ENCODE measurements around the gene ULK2. TPM values are rescaled to one million over a fixed set of nuclear protein-coding genes. Genes with fewer than 3 reads are reported as not detected.
"Not testable (repeated sequence)": the region's sequence is repeated elsewhere in the genome, so short reads cannot be mapped to it uniquely, and the experiment has no call there.

Gene ULK2
- total RNA-seq = 5.8 TPM

GRCh38 chr17:19867329-19868078, at the start of gene ULK2:
ULK2 (minus strand) TSS chr17:19867936; CDS start chr17:19867417, 519 bp downstream.
- DNase-seq (ENCODE audit: low spot score) (peak; percentile 57), ATAC-seq (peak; percentile 83)

DNA sequence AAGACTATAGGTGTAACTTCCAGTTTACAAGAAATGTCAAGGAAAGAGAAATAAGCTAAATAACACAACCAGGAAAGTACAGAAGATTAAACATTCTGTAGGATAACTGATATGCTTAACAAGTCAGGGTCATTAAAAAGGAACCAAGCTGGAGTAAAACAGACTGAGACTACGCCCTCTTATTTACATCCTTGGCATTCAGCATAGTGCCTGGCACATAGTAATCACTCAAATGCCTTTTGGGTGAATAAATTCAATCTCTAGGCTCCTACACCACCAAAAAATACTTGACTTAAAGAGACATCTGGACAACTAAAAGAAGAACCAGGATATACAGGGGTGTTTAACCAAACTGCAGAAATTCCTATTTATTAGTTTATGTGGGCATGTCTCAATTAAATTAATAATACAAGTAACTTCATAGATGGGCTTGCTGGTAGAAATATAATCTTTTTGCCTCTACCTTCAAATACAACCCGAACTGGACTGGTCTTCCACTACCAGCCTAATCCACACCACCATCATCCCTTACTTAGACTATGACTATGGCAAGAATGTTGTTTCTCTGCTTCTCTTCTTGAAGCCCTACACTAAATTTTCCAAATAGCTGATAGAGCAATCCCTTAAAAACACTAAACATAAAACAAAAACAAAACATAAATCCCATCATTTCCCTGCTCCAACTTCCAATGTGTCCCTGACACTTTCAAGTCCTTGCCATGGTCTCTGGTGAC, 47.7 kb upstream of the ULK2 start:
- no peak for ATAC-seq
- no peak for DNase-seq (ENCODE audit: low spot score)

DNA sequence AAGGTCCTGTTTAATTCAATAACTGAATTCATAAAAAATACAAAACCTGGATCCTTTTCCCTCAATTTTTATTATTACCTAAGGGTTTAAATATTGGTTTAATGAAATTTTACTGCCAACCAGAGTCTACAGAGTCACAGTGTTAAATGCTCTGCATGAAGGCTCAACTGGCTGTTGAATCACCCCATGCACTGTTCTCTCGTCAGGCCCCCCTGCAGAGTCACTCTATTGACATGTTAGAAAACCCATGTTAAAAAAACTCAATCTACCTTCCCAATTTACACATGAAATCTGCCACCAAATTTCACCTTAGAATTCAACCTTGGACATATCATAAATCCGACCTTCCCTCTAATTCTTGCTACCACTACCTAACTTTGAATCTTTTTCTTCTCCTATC, 43.3 kb upstream of the ULK2 start:
- DNase-seq (ENCODE audit: low spot score) = no peak
- ATAC-seq = no peak

DNA sequence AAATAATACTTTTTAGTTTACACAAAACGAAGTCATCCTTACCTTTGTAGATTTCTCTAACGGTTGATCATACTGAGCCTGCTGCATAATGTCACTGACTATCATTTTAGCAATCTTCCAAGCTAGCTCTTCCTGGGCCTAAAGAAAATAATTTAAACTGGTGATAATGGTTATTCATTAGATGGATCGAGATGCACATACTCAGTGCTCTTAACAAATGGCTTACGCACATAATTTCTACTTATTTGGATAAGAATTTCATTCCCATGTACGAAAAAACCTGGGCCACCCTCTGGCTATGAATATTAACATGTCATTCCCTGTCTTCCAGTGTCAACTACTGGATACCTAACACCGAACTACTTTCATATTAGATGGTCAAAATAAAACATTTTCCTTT, 41.4 kb upstream of the ULK2 start:
- ATAC-seq (no peak), DNase-seq (ENCODE audit: low spot score) (no peak)

- no peak for DNase-seq (ENCODE audit: low spot score)
- ATAC-seq = peak; percentile 9
Measured at GRCh38 chr17:19905502-19905901, 37.8 kb upstream of the ULK2 start.

DNA sequence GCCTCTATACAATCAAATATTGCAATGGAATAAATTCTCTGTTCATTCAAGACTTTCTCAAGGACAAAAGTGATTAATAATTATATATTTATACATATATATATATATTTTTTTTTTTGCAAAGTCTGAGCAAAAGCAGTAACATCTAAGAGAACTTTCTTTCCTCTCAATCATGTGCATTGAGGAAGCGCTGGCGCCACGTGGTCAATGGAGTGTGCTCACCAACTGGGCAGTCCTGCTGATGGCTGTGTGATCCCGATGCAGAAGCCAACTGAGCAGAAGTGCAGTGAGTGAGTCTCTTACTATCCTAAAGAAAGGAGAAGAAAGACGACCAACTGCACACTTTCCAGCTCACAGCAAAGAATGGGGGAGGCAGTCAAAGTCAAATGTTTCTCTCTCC, 37.2 kb upstream of the ULK2 start:
- DNase-seq (ENCODE audit: low spot score) (peak; percentile 52), ATAC-seq (peak; percentile 53)

DNA sequence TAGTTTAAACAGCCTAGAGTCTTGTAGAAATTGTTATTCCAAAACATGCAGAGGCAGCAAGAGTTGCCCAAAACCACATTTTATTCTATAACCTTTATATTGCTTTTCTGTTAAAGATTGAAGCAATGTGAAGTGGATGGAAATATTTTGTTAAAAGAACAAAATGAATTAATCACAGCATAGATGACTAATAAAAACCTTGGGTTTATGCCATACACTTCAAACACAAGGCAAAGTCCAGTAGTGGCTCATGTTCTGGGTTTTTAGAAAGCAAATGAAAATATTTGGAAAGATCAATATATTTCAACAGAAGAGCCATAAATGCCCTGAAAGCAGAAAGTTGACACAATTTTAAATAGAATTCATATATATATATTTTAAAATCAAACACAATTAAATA, 36.7 kb upstream of the ULK2 start:
- ATAC-seq (peak; percentile 19), DNase-seq (ENCODE audit: low spot score) (no peak)

DNA sequence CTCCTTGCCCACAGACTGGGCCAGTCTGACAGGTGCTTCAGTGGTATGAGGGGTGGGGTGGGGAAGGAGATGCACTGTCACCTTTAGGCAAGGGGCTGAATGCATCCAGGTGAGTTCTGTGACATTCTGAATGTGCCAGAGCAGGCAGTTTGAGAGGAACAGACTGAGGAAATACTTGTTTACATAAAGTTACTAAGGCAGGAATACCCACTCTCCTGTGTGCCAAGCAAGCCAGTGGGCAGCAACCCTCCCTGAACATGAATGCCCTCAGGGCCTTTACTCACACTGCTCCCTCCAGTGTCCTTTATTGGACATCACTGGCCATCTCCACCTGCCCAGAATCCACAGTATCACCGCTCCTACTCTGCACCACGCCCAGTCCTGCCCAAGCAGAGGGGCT, 33.1 kb upstream of the ULK2 start:
- ATAC-seq (no peak), DNase-seq (ENCODE audit: low spot score) (no peak)

DNA sequence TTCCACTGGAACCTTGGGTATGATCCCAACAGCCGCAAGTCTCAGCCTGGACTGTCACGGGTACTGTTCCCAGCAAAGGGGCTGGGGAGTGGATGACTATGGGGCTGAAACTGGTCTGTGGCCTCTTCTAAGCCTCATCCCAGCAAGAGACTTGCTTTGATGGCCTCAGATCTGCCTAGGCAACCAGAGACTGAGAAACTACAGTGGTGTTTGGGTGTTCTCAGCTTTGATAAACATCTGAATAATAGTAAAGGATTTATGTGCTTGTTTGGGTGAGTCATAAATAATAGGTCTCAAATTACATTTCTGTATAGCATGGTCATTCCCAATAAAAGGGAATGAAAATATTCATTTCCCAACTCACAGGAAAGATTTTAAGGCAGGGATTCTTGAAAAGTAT, 30.2 kb upstream of the ULK2 start:
- DNase-seq (ENCODE audit: low spot score) (no peak), ATAC-seq (no peak)

GRCh38 chr17:19897090-19897837, 29.5 kb upstream of the ULK2 start:
- DNase-seq (ENCODE audit: low spot score) = peak; percentile 87
- peak; percentile 82 for ATAC-seq

DNA sequence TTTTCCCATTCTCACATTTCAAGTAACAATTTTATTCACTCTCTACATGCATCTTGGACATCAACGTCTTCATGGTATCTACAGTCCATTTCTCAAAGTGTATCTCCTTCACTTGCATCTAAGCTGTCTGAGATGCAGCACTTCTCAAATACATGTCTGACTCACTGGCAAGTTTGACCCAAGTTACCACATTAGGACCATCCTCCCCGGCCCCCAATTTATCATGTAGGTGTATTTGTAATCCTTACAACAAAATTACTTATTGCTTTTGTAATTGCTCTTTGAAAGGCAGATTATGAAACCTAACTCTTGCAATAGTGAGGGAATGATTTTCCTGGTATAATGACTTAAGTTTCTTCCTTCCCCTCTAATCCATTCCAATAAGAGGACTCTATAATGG, 28.9 kb upstream of the ULK2 start:
- ATAC-seq (no peak), DNase-seq (ENCODE audit: low spot score) (no peak)

- peak; percentile 49 for ATAC-seq
- DNase-seq (ENCODE audit: low spot score) = peak; percentile 68
Measured at GRCh38 chr17:19890554-19890953, 22.8 kb upstream of the ULK2 start.

DNA sequence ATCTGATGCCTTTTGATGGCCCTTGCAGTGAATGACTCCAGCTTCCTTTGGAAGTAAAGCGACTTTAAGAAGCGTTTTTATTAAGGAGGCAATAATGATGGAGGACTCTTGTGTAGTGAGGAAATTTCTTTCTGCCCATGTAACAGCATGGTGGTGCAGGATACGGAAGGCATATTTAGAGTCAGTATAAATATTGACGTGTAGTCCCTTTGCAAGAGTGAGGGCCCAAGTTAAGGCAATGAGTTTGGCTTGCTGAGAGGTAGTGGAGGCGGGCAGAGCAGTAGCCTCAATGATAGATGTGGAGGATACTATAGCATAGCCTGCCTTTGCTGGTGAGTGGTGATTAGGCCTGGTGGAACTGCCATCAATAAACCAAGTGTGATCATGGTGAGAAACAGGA, 22.3 kb upstream of the ULK2 start:
- not testable (repeated sequence) for DNase-seq (ENCODE audit: low spot score); ATAC-seq

- DNase-seq (ENCODE audit: low spot score) (no peak), ATAC-seq (no peak)
Measured at GRCh38 chr17:19886116-19886515, 18.4 kb upstream of the ULK2 start.

- DNase-seq (ENCODE audit: low spot score) (no peak), ATAC-seq (no peak)
Measured at GRCh38 chr17:19883537-19884215, 15.9 kb upstream of the ULK2 start.

GRCh38 chr17:19880393-19880792, 12.7 kb upstream of the ULK2 start:
- ATAC-seq (no peak), DNase-seq (ENCODE audit: low spot score) (no peak)

DNA sequence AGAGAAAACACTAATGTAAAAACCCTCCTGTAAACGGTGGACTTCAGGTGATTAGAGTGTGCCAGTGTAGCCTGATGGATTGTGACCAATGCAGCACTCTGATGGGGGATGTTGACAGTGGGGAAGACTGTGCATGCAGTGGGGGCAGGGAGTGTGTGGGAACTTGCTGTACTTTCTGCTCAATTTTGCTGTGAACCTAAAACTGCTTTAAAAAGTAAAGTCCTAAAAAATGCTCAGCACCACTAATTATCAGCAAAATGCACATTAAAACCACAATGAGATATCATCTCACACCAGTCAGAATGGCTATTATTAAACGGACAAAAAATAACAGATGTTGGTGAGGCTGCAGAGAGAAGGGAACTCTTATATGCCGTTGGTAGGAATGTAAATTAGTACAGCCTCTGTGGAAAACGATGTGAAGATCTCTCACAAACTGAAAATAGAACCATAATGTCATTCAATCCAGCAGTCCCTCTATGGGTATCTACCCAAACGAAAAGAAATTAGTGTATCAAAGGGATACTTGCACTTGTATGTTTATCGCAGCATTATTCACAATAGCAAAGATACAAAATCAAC, 9.7 kb upstream of the ULK2 start:
- DNase-seq (ENCODE audit: low spot score) (no peak), ATAC-seq (no peak)

DNA sequence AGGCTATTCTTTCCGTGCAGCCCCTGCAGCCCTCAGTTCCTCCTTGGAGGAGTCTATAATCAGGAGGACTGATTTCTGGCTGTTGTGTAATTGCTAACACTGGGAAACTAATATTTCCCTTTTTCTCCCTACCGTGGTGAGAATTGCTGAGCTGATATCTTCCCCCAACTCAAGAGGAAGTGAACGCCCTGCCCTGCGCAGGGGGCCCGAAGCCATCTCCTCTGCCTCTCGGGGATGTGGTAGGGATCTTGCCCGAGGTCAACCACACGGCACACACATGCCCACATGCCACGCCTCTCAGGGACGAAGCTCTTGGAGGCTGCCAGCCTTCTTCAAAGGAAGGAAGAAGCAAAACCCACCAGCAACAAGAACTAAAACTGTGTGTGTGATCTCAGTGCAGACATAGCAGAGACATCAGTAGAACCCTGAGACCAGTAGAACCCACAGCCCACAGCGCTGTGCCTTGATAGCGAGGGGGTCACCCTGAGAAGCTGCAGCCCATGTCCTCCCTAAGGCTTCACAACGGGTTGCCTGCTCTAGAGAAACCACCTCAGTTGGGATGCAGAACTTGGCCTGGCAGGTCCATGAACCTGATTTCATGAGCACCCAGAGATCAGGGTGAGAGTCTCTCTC, 8.9 kb upstream of the ULK2 start:
- ATAC-seq (peak; percentile 68), DNase-seq (ENCODE audit: low spot score) (peak; percentile 51)

- DNase-seq (ENCODE audit: low spot score) (no peak), ATAC-seq (no peak)
Measured at GRCh38 chr17:19874256-19874655, 6.5 kb upstream of the ULK2 start.

DNA sequence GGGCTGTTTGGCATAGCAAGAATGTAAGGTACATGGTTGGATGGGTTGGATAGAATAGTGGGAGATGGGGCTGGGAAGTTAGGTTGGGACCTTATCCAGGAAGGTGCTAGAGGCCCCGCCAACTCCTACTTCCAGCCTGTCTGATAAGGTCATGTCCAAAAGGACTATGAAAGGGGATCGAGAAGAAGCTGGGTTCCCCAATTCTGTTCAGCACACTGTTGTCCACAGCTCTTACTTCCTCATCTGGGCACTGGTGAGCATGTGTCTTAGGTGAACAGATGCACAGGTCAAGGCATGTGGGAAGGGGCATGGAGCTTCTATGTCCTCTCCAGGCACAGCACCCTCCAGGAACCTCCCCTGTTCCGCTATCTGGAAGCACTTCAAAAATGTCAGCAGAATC, 5.6 kb upstream of the ULK2 start:
- ATAC-seq (no peak), DNase-seq (ENCODE audit: low spot score) (no peak)

DNA sequence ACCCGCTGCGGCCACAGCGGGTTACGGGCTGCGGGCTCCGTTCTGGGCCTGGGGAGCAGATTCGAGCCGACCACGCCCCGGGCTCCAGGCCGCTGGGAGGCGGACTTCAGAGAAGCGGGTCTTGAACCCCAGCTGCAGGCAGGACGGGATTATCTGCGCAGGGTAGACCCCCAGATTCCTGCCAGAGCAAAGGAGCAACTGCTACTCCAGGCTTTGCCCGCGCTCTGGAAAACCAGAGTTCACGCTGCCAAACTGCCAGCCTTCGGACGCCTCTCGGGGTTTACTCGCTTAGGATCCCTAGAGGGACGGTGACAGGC, 301 bp upstream of the ULK2 start:
- peak; percentile 45 for DNase-seq (ENCODE audit: low spot score)
- no peak for ATAC-seq

Data from left lobe of liver (tissue), 2 donors.